HepG2 (cell line): ENCODE results near the gene ZNF444. TPM values are rescaled to one million over a fixed set of nuclear protein-coding genes. Genes with fewer than 3 reads are reported as not detected.

ENCODE experiments used
- AKAP8 ChIP-seq: sonication (generic); formaldehyde crosslinking; IDR thresholded peaks from 2 replicates; pipeline ENCODE4 v1.5.1; 2020; ENCODE audit warnings: mild to moderate bottlenecking, missing genetic modification reagents
- FOXA1 ChIP-seq, 2 experiments: fragments of 450-650 bp in 1 of 2; sonication (generic) in 1 of 2; formaldehyde crosslinking in 1 of 2; IDR thresholded peaks; 2 replicates each; pipeline versions ENCODE4 v1.4.0 to v1.6.1; 2016 to 2020; ENCODE audit warnings: missing genetic modification reagents in 1 of 2
- FOXK2 ChIP-seq: fragments of 450-650 bp; IDR thresholded peaks from 2 replicates; pipeline ENCODE4 v1.6.1; 2016
- GZF1 ChIP-seq: sonication (generic); formaldehyde crosslinking; IDR thresholded peaks from 2 replicates; pipeline ENCODE4 v1.5.1; 2020; ENCODE audit warnings: mild to moderate bottlenecking, missing genetic modification reagents
- HOXD1 ChIP-seq: sonication (generic); formaldehyde crosslinking; IDR thresholded peaks from 2 replicates; pipeline ENCODE4 v1.5.0; 2020; ENCODE audit warnings: missing genetic modification reagents
- IKZF4 ChIP-seq: sonication (generic); formaldehyde crosslinking; IDR thresholded peaks from 2 replicates; pipeline ENCODE4 v1.5.1; 2020; ENCODE audit warnings: borderline replicate concordance, mild to moderate bottlenecking, low read depth, missing genetic modification reagents; ENCODE audit errors: not compliant biosample characterization
- IRF9 ChIP-seq: sonication (generic); formaldehyde crosslinking; IDR thresholded peaks from 2 replicates; pipeline ENCODE4 v1.8.0; 2022; ENCODE audit warnings: missing genetic modification reagents, mild to moderate bottlenecking, borderline replicate concordance
- KDM1A ChIP-seq: IDR thresholded peaks from 2 replicates; pipeline ENCODE4 v1.6.1; 2016; ENCODE audit warnings: missing compliant biosample characterization
- NAIF1 ChIP-seq: sonication (generic); formaldehyde crosslinking; IDR thresholded peaks from 2 replicates; pipeline ENCODE4 v1.5.0; 2020; ENCODE audit warnings: mild to moderate bottlenecking, missing genetic modification reagents, borderline replicate concordance
- NFAT5 ChIP-seq: sonication (generic); formaldehyde crosslinking; IDR thresholded peaks from 2 replicates; pipeline ENCODE4 v1.4.0; 2020; ENCODE audit warnings: missing genetic modification reagents
- RARG ChIP-seq: sonication (generic); formaldehyde crosslinking; IDR thresholded peaks from 2 replicates; pipeline ENCODE4 v1.4.0; 2020; ENCODE audit warnings: low read depth, mild to moderate bottlenecking, missing genetic modification reagents
- RBAK ChIP-seq: sonication (generic); formaldehyde crosslinking; IDR thresholded peaks from 2 replicates; pipeline ENCODE4 v1.5.1; 2020; ENCODE audit warnings: mild to moderate bottlenecking, missing genetic modification reagents
- SETDB1 ChIP-seq: sonication (generic); formaldehyde crosslinking; IDR thresholded peaks from 2 replicates; pipeline ENCODE4 v1.5.1; 2020; ENCODE audit warnings: missing genetic modification reagents, mild to moderate bottlenecking, borderline replicate concordance
- ZNF383 ChIP-seq: sonication (generic); formaldehyde crosslinking; IDR thresholded peaks from 2 replicates; pipeline ENCODE4 v1.4.0; 2020; ENCODE audit warnings: missing genetic modification reagents, mild to moderate bottlenecking, borderline replicate concordance
- ZNF512 ChIP-seq: sonication (generic); formaldehyde crosslinking; IDR thresholded peaks from 2 replicates; pipeline ENCODE4 v1.4.0; 2020; ENCODE audit warnings: mild to moderate bottlenecking, missing genetic modification reagents
- ZNF704 ChIP-seq: sonication (generic); formaldehyde crosslinking; IDR thresholded peaks from 2 replicates; pipeline ENCODE4 v1.8.1; 2023; ENCODE audit warnings: mild to moderate bottlenecking, inconsistent platforms, moderate library complexity, missing genetic modification reagents, borderline replicate concordance
- ZNF891 ChIP-seq: sonication (generic); formaldehyde crosslinking; IDR thresholded peaks from 2 replicates; pipeline ENCODE4 v1.5.0; 2020; ENCODE audit warnings: mild to moderate bottlenecking, missing genetic modification reagents
- polyA plus RNA-seq, 8 experiments: library from polyadenylated mRNA; depleted of rRNA in 3 of 8; stranded (reverse) in 7 of 8; unstranded in 1 of 8; fragments of >200 nt; fragmentation: Illumina TruSeq in 4 of 8; extraction: Trizol in 4 of 8; gene quantifications; 2 replicates each; pipeline versions ENCODE4 v1.2.1 to v1.2.3, GENCODE V29; 2011 to 2016; ENCODE audit warnings: low read depth in 4 of 8, missing spikeins in 1 of 8, mixed read lengths in 1 of 8; ENCODE audit not compliant: insufficient read depth in 1 of 8
- total RNA-seq, 5 experiments: library from RNA; depleted of rRNA; stranded (reverse); fragments of >200 nt; fragmentation: Illumina TruSeq; extraction: Trizol; gene quantifications; 2 replicates each; pipeline ENCODE4 v1.2.3, GENCODE V29; 2016; ENCODE audit warnings: low read depth in 1 of 5
- TF ChIP-seq, protein P1 (sequence below): sonication (generic); formaldehyde crosslinking; IDR thresholded peaks from 2 replicates; pipeline ENCODE4 v1.9.0; 2021; ENCODE audit warnings: missing genetic modification reagents, mild to moderate bottlenecking, borderline replicate concordance

Gene ZNF444
- total and polyA plus RNA-seq, 2 of the 13 experiments (the other 11 are each of a cell fraction or from before 2014, with no cell fraction given), result 27.4 to 30.3 TPM

DNA sequence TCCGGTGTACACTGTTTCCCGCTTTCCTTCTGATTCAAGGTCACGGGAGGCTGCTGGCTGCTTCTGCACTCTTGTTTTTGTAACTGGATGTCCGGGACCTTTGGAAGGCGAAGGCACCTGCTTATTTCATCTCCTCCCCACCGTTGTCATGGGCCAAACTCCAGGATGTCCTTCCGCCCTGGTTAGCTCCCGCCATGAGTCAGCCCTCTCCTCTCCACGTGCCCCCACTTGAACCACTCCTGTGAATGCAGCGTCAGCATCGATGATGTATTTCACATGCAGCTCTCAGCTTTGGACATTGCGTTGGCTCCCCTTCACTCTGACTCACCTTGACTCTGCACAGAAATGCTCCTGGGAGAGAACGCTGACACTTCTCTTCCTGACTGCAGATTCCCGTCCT, 29.2 kb downstream of the ZNF444 start (continued):
- no peak for TF ChIP-seq FOXK2
- no peak for TF ChIP-seq RBAK (CRISPR knock-in tag)
- no peak for TF ChIP-seq ZNF383 (CRISPR knock-in tag)
- TF ChIP-seq SETDB1 (CRISPR knock-in tag), result no peak
- no peak for TF ChIP-seq AKAP8 (CRISPR knock-in tag)
- TF ChIP-seq IKZF4, result no peak
- no peak for TF ChIP-seq RARG
- TF ChIP-seq GZF1 (CRISPR knock-in tag), result 0 out of 2 replicates have a peak, but pooled peaks have one; percentile 34
- TF ChIP-seq NFAT5 (CRISPR knock-in tag), result no peak
- no peak for TF ChIP-seq ZNF512
- TF ChIP-seq, protein P1, sequence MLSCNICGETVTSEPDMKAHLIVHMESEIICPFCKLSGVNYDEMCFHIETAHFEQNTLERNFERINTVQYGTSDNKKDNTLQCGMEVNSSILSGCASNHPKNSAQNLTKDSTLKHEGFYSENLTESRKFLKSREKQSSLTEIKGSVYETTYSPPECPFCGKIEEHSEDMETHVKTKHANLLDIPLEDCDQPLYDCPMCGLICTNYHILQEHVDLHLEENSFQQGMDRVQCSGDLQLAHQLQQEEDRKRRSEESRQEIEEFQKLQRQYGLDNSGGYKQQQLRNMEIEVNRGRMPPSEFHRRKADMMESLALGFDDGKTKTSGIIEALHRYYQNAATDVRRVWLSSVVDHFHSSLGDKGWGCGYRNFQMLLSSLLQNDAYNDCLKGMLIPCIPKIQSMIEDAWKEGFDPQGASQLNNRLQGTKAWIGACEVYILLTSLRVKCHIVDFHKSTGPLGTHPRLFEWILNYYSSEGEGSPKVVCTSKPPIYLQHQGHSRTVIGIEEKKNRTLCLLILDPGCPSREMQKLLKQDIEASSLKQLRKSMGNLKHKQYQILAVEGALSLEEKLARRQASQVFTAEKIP (CRISPR knock-in tag), result no peak
- no peak for TF ChIP-seq NAIF1 (CRISPR knock-in tag)
- TF ChIP-seq HOXD1 (CRISPR knock-in tag), result no peak
- TF ChIP-seq FOXA1 (IDR thresholded peaks at IDR 0.05), result no peak
- TF ChIP-seq FOXA1 (CRISPR knock-in tag; IDR thresholded peaks at IDR 0.05), result 0 out of 2 replicates have a peak, but pooled peaks have one; percentile 17
- TF ChIP-seq ZNF891 (CRISPR knock-in tag), result no peak
- TF ChIP-seq IRF9, result no peak
- TF ChIP-seq ZNF704, result no peak
- no peak for TF ChIP-seq KDM1A (CRISPR knock-in tag)
